ENCODE measurements around the gene SLC6A6. TPM values are rescaled to one million over a fixed set of nuclear protein-coding genes. Genes with fewer than 3 reads are reported as not detected.

The SLC6A6 gene
- polyA plus RNA-seq, 10 donors = 2.6 to 6.5 (median 3.7) TPM

DNA sequence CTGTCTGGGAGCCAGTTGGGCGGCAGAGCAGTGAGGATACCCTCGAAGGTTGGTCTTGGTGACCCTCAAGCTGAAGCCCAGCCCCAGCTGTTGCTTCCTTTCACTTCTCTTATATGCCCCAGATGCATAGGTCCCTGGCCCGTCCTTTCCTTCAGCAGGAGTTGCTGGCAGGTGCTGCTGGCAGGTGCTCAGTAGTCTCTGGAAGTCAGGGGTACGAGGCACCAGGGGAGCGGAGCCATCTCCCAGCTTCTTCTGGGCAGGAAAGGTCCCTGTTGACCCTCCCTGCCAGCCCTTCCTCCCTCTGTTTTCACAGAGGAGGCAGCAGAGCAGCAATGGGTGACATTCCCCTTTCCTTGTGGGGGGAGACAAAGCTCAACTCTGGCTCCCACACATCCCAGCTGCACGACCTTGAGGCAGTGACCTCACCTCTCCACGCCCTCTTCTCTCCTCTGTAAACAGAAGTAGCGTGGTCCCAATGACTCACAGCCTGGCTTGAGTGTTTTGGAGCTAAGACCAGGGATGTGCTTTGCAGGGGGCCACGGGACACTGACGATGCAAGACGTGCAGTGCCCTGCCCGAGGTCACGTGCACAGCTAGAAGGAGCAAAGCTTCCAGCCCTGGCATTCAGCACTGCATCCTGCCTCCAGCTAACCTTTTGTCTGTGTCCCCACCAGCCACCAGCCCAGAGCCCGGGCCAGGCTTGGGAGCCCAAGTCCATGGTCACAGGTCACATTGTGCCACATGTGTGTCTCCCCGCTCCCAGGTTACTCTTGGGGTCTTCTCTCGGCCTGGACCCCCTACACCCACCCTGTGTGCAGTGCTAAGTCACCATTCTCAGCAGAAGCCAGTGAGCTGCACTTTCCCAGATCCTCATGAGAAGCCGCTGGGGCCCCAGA, 49.7 kb downstream of the SLC6A6 start:
- DNase-seq = peak; percentile 78 to 92 (median 83)

DNA sequence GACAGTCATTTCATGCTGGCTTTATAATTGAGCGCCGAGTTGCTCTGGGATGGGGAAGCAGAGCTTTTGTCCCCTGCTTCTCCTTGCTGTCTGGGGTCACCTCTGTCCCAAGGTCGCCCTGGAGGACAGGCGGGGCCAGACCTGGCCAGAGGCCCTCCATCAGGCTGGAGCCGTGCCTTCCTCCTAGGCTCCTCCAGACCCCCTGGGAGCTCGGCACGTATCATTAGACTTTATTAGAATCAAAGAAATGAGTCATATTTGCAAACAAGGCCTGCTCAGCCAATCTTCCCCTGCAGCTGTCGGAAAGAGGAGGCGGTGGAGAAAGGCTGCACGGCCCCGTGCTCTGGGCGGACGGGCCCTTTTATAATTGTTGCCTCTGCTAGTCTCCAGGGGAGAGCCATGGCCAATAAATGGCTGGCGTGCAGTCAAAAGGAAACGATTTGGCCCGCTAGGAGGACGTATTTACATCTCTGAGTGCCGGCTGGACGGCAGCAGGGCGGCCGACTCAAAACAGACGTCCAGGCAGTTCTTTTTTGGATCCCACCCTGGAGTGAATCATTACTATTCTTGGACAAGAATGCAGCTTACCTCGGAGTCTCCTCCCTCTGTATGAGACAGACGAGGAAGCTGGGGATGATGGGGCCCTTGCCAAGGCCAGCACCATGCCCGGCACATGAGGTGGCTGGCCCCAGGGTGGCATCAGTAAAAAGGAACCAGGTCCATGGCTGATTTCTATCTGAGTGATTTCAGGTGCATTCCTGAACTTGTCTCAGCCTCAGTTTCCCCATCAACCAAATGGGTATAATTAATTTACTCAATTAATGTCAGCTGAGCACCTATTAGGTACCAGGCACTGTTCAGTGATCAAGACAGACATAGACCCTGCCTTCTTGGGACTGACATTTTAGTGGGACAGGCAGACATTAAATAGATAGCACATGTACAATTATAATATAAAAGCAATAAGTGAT, 50.6 kb downstream of the SLC6A6 start:
- peak; percentile 97 to 99 (median 97) for DNase-seq

DNA sequence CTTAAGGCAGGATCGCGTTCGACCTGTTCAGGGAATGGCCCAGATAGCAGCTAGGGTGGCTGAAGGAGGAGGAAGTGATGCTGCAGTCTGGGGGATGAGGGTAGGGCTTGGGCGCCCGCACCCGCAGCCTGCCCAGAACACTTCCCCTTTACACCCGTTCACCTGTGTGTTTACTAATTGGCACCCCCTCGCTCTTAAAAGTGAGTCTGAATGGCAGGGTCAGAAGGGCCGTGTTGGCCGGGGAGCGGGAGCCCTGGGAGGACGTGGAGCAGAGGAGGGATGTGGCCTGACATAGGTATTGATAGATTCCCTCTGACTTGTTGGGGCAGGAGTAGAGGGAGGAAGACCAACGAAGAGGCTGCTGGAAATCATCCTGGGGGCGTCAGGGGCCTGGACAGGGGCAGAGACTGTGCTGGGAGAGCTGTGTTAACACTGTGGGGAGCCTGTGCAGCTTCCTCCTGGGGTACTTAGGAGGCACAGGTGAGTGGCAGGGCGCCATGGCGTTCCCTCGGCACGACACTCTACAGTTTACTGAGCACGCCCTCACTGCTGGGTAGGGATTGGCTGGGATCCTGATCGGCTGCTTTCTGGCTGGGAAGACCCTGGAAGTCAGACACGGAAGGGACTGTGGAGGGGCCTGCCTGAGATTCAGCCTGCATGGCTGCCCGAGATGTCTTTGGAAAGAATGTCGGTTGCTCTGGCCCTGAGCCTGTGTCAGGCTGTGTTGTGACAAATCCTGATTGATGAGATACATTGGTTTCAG, 51.7 kb downstream of the SLC6A6 start:
- peak; percentile 36 to 69 (median 50) for DNase-seq

DNA sequence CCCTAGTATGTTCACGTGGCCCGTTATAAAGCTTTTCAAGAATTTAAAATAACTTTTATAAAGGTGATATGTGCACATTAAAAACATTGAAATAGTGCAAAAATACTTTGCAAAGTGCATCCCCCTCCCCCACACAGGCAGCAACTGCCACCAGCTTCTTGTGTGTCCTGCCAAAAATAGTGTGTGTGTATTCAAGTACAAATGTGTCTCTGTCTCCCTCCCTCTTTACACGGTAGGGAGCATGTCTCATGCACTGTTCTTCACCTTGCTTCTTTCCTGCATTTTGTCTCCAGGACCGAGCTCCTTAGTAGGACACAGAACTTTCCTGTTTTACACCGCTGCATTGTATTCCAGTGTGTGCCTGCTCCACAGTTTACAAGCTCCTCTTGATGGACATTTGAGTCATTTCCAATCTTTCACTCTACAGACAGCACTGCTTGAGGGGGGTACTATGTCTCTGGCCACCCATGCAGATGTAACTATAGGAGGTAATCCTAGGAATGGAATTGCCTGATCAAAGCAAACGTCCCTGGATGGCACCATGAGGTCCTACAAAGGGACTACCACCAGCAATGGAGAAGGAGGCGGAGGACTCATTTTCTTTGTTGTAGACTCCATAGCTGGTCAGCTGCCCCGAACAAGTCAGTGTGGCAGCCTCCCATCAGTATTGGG, 52.4 kb downstream of the SLC6A6 start:
- peak in 1 of 3 donors; percentile 24 for DNase-seq

DNA sequence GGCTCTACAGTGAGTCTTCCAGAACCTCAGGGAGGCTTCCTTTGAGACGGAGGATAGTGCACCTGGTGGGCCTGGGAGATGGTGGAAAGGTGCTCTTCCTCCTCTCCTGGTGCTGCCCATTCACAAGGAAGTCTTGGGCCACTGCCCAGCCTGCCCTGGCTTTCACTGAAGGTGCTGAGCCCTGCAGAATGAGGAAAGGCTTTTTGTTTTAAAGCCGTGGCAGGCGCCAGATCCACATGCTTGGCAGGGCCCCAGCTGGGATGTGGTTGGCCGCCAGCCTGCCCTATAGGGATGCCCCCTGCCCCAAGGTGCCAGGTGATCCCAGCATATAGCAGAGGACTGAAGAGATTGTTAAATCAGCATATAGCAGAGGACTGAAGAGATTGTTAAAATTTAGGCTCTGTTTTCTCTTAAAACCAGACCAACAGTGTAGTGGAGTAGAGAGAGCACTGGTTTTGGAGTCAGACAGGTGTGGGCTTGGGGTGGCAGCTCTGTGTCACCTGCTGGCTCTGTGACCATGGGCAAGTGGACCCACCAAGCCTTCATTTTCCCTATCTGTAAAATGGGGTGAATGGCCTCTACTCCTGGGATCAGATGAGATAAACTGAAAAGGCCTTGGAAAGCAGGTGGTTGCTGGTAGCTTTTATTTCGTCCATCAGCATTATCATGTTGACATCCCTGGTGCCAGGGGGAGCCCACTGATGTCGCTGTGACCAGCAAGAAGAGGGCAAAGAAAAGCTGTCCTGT, 53.3 kb downstream of the SLC6A6 start:
- DNase-seq = no peak

DNA sequence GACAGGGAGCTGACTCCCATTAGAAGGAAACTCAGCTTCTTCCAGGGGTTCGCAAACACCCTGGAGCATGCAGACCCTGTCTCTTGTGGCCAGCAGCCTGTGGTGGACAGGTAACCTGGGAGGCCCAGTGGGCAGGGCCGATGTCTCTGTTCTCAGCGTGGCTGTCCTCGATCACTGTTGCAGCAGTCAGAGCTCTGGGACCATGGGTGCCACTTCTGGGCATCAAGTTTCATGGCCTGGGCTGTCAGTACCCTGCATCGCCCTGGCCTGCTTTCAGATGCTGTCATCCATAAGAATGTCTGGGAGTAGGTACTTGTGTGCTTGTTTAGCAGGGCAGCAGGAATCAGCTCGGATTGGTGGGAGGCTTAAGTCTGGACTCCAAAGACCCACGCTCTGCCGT, 54.4 kb downstream of the SLC6A6 start:
- DNase-seq = no peak

DNA sequence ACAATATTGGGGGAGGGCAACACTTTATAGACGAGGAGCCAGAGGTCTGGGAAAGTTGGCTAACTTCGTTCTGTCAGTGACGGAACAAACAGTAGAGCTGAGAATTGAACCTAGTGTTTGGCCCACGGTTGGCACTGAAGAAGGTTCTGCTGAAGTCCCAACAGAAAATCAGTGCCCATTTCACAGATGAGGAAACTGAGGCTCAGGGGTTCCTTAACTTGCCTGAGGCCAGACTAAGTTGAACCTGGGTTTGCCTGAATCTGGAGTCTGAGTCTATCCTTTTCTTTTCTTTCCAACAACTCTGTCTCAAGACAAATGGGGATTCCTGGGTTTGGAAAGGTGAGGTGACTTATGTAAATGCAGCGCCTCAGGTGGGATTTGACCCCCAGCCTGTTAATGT, 55.1 kb downstream of the SLC6A6 start:
- DNase-seq = no peak

DNA sequence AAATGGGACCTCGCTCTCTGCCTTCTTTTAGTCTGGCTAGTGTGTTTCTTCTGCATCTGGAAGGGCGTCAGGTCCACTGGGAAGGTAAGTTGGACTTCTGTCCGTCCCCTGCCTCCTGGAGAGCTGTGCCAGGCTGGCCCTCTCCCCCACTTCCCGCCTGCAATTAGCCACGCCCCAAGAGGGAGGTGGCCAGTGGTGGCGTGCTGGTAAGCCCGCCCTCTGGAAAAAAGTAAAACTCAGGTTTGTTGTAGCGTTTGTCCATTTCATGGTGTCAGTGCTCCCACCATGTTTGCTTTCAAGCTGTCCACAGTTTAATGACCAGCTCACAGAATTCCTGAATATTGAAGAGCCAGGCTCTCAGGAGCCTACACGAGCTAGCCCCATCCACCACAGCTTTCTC, 55.6 kb downstream of the SLC6A6 start:
- DNase-seq = no peak

DNA sequence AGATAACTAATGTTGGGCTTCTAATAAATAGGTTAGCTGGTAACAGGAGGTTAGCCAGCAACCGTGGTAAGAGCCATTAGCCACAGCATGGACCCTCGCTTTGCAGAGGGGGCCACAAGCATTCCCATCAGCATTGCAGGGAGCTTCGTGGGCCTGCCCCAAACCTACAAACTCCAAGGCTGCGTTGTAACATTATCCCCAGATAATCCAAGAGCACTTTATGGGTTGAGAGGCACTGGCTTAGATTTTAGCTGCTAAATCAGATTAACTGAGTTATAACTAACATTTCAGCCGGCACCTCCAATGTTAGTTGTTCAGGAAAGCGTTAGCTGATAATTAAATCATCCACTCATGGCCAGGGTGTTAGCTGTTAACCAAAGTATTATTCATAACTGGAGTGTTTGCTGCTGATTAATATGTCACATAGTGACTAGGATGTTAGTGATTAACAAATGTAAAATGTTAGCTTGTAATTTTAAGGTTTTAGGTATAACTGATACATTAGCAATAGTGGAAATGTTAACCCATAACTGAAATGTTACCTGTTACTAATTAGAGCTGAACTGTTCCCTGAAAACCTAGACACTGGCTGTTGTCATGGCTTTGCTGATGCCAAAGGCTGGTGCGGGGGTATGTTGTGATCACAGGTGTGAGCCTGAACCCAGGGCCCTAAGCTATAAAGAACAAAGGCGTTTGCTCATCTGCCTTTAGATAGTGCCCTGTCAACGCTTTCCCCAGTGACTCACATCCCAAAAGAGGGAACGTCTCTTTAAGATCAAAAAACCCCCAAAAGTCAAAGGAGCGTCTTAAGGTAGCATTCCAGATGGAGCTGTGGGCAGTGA, 56.2 kb downstream of the SLC6A6 start:
- no peak for DNase-seq

DNA sequence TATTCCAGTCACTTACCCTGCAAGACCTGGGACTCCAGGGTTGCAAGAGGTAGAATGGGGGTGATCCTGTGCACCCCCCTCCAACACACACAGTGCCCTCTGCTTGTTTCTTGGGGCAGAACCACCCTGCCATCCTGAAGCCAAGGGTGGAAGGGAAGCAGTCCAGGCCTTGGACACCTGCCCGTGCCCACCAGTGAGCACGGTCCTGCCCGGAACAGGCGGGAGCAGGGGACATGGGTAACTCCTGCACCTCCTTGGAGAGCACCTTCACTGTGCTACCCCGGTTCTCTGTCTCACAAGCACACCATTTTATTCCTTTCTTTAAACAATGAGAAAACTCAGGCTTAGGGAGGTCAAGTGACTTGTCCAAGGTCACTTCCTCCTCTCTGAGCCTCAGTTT, 57.0 kb downstream of the SLC6A6 start:
- no peak for DNase-seq

DNA sequence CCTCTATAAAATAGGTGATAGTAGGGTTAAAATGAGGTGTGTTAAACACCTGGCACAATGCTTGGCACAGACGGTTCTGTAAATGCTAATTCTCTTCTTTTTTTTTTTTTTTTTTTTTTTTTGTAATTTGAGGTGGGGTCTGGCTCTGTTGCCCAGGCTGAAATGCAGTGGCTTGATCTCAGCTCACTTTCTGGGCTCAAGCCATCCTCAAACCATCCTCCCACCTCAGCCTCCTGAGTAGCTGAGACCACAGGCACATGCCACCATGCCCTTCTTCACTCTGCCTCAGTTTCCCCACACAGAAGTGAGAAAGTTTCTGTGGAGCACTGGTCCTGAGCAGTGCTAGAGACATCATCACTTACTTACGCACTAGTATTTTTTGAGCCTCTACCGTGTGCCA, 57.4 kb downstream of the SLC6A6 start:
- no peak for DNase-seq

DNA sequence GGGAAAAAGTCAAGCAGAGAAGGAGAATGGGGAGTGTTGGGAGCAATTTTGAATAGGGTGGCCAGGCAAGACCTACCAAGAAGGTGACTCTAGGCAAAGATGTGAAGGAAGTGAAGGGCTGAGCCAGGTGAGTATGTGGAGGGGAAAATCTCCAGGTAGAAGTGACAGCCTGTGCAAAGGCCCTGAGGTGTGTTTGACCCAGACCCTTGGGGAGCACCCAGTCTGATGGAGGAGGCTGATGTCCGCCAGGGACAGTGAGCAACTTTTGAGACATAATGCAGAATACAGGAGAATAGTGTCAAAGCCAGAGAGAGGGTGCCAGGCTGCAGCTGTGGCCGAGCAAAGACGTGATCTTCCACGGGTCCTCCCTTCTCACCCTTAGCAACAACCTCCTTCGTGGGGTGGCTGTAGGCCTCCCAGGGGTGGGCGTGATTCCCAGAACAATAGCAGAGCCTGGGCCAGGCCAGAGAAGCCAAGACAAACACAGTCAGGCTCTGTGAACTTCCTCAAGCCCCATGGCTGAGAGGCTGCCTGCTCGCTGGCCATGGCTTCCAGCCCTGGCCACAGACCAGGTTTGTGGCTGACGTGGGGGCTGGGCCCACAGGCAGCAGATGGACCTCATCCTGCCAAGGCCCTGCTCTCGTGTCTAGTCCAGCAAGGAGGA, 58.1 kb downstream of the SLC6A6 start:
- peak in 1 of 3 donors; percentile 65 for DNase-seq

DNA sequence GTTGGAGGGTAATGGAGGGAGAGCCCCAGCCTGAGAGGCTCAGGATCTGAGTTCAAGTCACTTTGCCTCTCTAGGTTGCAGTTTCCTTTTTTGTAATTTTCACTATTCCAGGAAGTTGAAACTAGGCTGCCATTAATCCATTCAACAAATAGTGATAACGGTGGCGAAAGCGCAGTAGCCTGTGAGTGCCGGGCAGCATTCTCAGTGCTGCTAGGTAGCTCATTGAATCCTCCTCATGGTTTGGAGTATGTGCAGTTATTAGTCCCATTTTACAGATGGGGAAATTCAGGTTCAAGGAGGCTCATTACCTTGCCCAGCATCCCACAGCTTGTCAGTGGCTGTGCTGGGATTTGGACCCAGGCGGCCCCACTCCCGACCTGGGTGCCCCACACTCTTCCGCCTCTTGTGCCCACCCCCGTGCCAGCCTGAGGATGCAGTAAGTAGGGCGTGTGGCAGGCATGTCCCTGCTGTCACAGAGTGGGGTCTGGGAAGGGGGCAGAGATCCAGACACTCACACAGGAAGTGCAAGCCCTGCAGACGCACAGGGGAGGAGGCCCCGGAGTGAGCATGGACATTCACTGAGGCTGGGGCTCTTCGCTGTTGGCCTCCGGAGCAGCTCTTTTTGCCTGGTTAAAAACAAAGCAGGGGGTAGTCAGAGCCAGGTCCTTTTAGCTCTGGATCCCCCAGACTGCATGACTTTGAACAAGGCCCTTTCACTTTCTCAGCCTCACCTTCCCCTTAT, 58.8 kb downstream of the SLC6A6 start:
- DNase-seq = no peak

DNA sequence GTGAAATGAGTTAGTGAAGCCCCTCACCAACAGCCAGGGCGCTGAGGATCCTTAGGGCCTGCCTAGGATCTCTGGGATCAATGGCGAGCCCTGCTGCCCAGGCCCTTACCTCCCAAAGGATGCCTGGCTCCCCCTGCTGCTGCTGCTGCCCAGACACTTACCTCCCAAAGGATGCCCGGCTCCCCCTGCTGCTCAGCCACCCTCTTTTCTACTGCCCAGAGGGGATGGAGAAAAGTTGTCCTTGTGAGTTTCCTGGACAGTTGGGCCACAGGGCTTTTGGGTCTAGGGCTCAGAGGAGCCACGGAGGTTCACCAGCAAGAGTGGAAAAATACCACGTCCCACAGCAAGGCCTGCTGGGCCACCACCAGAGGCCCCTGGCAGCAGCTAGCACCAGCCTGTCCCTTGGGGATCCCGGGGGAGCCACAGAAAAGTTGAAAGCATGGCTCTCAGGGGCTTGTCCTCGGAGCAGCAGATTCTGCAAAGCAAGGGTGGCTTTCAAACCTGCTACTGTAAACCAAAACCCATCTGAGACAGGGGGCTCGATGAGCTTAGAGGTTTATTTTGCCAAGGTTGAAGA, 59.4 kb downstream of the SLC6A6 start:
- peak in 1 of 3 donors; percentile 30 for DNase-seq

DNA sequence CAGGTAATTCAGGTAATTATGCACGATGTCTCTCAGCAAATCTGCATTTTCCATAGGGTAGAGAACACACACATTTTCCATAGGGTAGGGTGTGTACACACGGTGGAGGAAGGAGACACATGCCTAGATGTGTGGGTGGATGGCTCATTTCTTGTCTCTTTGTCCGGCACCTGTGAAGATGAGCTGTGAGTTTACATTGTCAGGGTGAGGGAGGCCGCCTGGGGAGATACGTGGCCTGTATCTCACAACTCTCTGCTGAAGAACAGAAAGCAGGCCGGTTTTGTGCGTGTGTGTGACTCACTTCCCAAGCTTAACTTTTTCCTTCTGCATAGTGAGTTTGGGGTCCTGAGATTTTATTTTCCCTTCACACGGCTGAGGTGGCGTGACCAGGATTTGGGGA, 60.3 kb downstream of the SLC6A6 start:
- no peak for DNase-seq

DNA sequence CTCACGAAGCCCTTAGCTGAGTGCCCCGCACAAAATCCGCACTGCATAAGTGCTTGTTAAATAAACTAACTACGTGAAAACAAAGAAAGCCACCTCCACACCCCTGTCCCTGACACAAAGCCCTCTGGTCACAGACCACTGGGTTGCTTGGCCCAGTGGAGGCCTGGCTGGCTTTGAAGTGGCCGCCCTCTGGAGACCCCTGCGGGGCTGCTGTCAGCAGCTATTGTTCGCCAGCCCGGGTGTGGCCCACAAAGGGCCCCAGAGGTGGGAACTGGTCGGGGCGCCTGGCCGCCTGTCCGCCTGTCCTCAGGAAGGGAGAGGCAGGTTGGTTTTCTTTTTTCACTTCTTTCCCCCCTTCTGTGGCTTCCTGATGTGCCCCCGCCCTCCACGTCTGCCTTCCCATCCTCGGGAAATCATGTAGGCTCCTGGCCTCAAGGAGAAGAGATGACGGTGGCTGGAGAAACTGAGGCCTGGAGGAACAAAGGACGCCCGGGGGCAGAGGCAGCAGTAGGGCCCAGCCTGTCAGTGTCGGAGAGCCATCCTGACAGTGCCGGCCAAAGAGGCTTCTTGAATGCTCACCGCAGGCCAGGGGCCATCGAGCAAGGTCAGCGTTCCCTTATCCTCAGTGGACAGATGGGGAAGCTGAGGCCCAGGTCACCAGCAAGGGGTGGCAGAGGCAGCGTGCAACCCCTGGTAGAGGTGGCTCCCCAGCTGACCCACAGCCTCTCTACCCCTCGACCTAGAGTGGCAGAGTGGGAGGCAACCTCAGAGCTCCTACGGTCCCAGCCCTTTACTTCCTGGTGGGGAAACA, 61.1 kb downstream of the SLC6A6 start:
- no peak for DNase-seq

DNA sequence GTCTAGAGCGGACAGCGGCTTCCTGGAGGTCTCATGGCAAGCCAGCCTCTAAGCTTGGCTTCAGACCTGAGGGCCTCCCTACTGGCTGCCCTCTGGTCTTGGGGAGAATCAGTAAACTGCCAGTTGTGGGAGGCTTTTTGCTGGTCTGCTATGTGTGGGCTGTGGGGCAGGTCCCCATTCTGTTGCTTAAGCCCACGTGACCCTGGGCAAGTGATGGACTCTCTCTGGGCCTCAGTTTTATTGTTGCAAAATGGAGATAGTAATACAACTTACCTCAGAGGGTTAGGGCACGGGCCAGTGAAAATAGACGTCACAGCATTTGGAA, 61.7 kb downstream of the SLC6A6 start:
- no peak for DNase-seq

Data from muscle of back (tissue), 11 donors.